HG02588 (cell line): ENCODE measurements around the gene RBM19.

Experiments used
- ATAC-seq: cut with Tn5 transposase; IDR thresholded peaks from one replicate; pipeline ENCODE4 v1.9.1; 2021; ENCODE audit warnings: mild to moderate bottlenecking, moderate library complexity; ENCODE audit not compliant: unreplicated experiment

Gene RBM19

DNA sequence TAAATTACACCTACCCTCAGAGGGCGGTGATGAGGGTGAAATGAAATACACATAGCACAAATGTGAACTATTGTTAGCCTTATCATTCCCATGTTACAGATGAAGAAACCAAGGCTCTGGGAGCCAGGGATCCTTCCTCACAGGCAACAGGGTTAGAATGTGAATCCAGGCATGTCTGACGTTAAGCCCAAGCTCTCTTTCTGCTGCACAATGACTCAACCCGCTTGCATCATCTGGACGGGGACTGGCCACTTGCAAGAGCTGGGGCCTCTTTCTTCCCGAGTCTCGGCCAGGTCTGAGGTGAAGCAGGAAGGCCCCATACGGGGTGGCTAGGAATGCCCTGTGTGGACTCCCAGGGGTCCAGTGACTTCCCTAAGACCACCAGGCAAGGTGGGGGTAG, 105.2 kb downstream of the RBM19 start:
- ATAC-seq = no peak

DNA sequence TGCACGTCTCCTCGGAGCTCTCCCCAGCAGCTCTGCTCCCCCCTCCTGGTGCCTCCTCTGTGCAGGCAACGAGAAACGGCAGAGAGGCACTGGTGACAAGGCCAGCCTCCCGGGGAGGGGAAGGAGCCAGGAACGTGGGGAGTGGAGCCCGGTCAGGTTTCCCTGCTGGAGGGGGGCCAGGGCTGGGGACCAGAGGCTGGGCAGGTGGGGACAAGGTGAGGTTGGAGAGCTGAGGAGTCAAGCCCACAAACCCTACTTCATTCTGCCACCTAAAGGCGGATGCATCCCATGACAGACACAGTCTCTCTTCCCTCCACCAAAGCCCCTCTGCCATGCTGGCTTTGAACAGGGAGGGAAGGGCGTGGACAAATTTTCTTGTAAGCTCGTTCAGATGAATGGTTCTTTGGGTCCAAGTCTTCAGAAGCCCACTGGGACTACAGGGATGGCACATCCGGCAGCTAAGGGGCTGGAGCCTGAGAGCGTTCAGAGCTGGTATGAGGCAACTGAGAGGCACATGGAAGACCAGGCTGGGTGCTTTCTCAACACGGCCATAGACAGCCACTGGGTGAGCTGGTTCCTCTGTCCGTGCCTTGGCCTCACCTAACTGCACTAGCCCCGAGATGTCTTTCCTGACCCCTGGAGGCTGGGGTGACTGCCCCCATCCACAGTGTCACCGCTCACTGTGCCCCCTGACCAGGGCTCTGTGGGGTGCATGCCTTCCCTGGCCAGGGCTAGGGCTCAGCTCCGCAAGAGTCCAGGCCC, 105.9 kb downstream of the RBM19 start:
- ATAC-seq = no peak

GRCh38 chr12:113858841-113859386, 107.2 kb downstream of the RBM19 start:
- no peak for ATAC-seq

- no peak for ATAC-seq
These were observed 108.8 kb downstream of the RBM19 start for GRCh38 chr12:113857371-113857770.

- ATAC-seq = no peak
These were observed 110.1 kb downstream of the RBM19 start for GRCh38 chr12:113855998-113856397.

DNA sequence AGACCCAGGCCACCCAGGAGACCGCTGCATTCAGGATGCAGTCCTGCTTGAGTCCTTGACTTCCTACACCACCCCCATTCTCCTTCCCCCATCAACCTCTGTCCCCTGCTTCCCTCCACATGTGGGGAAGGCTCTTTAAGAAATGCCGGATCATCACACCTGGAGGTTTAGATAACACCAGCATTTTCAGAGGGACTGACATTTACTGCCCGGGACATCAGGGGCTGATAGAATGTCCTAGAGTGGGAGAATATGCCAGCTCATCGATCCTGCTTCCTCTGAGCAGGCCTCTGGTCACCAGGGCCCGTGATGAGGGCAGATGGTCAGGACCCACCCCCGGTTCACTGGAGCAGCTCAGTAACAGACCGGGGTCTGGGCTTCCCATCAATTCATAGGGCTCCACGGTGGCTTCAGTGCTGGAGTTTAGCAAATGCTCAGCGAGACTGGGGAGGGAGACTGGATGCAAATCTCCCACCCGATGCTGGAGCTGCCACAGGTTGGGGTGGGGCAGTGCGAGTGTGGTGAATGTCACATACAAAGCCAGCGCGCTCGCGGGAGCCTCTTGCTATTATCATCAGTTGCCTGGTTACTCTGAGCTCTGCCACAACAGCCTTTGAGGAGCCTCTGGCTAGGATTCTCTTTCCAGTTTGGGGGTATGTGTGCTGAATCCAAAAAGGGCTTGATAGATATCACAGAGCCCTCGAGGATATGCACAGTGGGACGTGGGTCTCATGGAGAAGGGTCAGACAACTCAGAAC, 111.6 kb downstream of the RBM19 start:
- ATAC-seq = no peak

GRCh38 chr12:113853491-113853890, 112.6 kb downstream of the RBM19 start:
- ATAC-seq = no peak

GRCh38 chr12:113852695-113853490, 113.2 kb downstream of the RBM19 start:
- ATAC-seq = no peak

DNA sequence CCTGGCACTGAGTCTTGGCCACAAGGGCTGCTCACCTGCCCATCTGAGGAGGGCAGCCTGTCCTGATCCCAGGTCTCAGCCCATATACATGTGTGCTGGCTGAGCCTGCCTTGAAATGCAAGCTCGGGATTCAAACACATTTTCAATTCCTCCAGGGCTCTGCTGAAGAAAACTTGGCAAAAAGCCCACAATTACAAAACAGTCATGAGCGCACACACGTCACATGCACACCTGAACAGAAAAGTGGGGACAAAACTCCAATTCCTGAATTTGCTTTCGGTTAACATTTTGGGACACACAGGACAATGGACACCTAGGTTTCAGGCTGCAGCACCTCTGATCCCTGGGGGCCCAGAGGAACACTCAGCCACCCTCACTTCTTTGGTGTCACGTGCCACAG, 113.9 kb downstream of the RBM19 start:
- no peak for ATAC-seq

DNA sequence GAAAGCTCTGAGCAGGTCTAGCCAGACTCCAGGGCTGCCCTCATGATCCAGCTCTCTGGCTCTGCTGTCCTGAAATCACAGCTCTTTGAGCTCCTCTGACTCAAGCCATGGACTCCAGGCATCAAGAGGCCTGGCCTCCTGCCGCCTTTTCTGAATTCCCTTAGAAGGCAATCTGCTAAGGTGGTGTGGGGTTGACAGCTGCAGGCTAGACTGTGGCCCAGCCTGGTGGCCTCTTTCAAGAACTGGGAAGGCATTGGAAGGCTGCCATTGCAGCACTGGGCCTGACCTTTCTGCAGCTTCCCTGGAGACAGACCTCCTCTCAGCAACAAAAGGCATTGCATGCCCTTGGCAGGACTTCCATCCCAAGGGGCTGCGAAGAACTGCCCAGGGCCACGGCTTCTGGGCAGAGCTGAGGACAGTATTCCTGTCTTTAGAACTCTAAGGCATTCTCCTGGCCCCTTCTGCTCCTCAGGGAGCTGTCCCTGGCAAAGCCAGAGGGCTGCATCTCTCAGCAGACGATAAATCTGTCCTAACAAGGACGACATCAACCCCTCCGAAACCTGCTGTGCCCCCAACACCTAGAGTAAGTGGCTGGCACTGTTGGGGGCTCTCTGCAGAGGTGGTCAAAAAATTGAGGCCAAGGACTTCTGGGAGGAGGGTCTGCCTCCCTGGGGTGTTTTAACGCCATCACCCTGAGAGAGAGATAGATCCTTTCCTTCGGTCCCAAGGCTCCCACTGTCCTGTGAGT, 115.6 kb downstream of the RBM19 start:
- no peak for ATAC-seq

- no peak for ATAC-seq
These were observed 118.3 kb downstream of the RBM19 start for GRCh38 chr12:113847856-113848255.

DNA sequence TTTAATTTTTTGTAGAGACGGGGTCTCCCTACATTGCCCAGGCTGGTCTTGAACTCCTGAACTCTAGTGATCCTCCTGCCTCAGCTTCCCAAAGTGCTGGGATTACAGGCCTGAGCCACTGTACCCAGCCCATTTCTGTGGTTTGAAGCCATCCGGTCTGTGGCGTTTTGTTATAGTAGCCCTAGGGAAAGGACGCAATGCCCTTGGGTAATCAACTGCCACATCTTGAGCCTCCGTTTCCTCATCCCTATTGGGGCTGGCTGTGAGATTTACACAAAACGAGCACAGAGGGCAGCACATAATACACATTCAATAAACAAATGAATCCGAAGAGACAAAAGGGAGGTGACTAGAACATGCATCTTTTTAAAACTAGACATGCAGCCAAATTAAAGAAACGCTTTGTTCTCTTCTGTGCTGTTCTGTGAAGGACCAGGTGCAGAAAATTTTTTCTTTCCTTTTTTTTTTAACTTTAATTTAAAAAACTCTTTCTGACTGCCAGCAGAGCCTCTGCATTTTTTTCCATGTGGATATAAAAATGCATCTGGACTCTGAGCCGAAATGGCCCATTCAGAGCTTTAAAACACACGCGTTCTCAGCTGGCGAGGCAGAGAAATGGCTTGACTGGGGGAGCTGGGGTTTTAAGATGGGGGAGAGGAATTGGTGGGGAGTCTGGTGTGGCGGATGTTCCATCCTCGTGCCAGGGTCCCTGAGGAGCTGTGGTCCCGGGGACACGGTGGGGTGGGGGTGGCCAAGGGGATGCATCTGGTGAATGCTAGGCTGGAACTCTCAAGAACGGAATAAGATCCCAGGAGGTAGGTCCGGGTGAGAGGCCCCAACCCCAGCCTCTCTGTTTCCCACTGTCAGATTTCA, 119.0 kb downstream of the RBM19 start:
- ATAC-seq = no peak

GRCh38 chr12:113845900-113846674, 120.0 kb downstream of the RBM19 start:
- no peak for ATAC-seq

DNA sequence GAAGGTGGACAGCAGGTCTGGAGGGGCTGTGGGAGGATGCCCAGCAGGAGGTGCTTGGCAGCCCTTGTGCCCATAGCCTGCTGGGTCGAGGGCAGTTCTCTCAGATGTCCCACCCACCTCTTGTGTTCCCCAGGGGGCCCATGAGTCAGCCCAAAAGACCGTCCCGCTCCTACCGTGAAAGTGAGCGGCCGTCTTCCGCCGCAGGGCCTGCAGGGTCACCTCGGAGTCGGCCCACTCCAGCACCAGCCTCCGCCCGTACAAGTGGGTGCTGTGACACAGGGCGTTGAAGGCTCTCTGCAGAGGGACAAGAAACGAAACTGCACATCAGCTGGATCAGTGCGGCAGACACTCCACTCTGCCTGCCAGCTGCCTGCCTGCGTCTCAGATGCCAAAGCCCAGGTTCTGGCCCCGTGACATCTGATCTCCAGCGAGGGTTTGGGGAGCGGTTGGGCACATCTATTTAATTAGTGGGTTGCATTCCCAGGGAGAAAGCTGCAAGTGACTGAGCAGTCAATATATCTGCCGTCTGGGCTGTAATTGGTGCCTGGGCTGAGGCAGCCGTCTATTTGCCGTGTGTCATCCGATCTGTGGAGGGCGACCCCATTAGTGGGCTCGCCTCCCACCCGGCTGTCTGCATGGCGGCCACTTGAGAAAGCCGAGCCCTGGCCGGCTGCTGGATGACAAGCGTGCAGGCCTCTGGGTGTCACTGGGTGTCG, 121.5 kb downstream of the RBM19 start:
- ATAC-seq = no peak

DNA sequence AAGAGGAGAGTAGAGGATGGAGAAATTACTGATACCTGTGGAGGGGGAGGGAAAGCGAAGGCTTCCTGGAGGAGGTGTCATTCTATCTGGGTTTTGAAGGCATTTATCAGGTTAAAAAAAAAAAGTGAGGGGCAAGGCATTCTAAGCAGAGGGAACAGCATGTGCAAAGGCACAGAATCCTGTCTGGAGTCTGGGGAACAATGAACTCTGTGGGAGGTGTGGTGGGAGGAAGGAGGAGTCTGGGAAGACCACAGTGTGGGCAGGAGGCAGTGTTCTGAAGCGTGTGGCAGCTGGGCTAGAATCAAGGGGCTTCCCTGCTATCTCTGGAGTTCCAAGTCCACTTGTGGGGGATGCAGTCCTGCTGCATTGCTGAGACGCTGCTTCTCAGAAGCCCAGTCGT, 123.4 kb downstream of the RBM19 start:
- ATAC-seq = no peak

GRCh38 chr12:113841786-113842185, 124.3 kb downstream of the RBM19 start:
- no peak for ATAC-seq

DNA sequence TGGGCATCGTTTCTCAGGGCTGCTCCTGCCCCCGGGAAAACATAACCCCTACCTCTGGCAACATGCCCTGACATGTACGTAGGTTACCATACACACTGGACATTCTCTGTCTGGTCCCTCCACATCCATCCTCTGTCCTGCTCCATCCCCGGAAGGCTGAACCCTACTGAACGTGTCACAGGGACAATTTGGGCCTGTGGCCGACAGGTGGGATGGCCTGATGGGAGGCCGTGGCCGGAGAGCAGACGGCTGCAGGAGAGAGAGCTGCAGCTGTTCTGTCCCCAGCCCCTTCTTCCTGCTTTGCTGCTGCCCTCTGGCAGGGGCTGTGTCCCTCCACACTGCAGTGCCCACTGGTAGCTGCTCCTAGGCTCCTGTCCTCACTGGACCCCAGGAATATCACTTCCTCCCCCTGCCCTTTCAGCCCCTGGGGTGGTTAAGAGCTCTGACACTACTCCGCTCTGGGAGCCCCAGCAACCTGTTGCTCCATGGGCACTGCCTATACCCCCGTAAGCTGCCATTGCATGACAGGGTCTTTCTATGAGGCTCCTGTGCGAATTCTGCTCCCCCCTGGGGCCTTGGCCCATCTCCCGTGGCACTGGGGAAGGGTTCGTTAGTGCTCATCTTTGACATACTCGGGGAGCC, 125.6 kb downstream of the RBM19 start:
- ATAC-seq = no peak

DNA sequence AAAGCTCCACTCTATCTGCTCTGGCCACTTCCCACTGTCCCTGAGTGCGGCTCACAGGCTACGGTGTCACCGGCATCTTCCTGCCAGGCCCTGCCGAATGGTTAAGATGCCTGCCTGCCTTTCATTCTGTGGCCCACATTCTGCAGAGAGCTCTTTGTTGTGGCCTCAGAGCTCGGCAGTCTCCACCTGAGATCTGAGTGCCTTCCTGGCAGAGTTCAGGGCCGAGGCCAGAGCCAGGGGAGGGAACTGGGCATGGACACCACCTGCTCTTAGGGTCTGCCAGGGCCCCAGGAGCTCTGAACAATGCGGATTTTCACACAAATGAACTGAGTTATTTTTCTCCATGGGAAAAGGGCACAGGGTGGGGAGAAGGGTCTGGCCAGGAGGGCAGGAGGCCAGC, 127.2 kb downstream of the RBM19 start:
- no peak for ATAC-seq
